DND-41 (cell line): ENCODE data around the gene KRT32.

ENCODE experiments used
- ATAC-seq: fragments of 200-7000 bp; cut with Tn5 transposase; 3 replicates; pipeline ENCODE4 v1.9.1; 2021; ENCODE audit warnings: low read depth; ENCODE audit not compliant: insufficient read depth
- DNase-seq: peaks from one replicate; pipeline ENCODE4 v3.0.0-alpha.2; 2020
- H2AFZ ChIP-seq: 2 replicates; pipeline ENCODE4 v1.6.0; 2012; ENCODE audit warnings: low read depth, low read length
- H3K27ac ChIP-seq: 2 replicates; pipeline ENCODE4 v1.5.1; 2012; ENCODE audit warnings: low read length, inconsistent platforms
- H3K27me3 ChIP-seq: fragments of 200-600 bp; sonication (generic); 2 replicates; pipeline ENCODE4 v1.6.0; 2012; ENCODE audit warnings: low read length, mild to moderate bottlenecking, inconsistent platforms; ENCODE audit not compliant: insufficient read depth, poor library complexity
- H3K36me3 ChIP-seq: 2 replicates; pipeline ENCODE4 v1.5.1; 2012; ENCODE audit warnings: low read length, inconsistent platforms; ENCODE audit not compliant: insufficient read depth
- H3K4me1 ChIP-seq: 2 replicates; pipeline ENCODE4 v1.5.1; 2012; ENCODE audit warnings: mild to moderate bottlenecking, low read length; ENCODE audit not compliant: insufficient read depth
- H3K4me2 ChIP-seq: 2 replicates; pipeline ENCODE4 v1.6.0; 2012; ENCODE audit warnings: mild to moderate bottlenecking, moderate library complexity, low read length, inconsistent platforms; ENCODE audit not compliant: insufficient read depth
- H3K4me3 ChIP-seq, 2 experiments: fragments of 200-600 bp in 1 of 2; shearing (Covaris generic) in 1 of 2; 2 replicates each; pipeline ENCODE4 v1.5.1; 2012 to 2016; ENCODE audit warnings: inconsistent platforms in 2 of 2, low read length in 2 of 2, mild to moderate bottlenecking in 2 of 2, low read depth in 1 of 2, moderate library complexity in 1 of 2
- H3K79me2 ChIP-seq: 2 replicates; pipeline ENCODE4 v1.6.0; 2012; ENCODE audit warnings: low read length, inconsistent platforms; ENCODE audit not compliant: insufficient read depth
- H3K9ac ChIP-seq: 2 replicates; pipeline ENCODE4 v1.6.0; 2012; ENCODE audit warnings: low read depth, mild to moderate bottlenecking, inconsistent platforms, low read length, moderate library complexity
- H3K9me3 ChIP-seq: 2 replicates; pipeline ENCODE4 v1.5.1; 2012; ENCODE audit warnings: low read length, moderate library complexity, mild to moderate bottlenecking, inconsistent platforms; ENCODE audit not compliant: insufficient read depth, severe bottlenecking
- H4K20me1 ChIP-seq: 2 replicates; pipeline ENCODE4 v1.6.0; 2012; ENCODE audit warnings: low read length; ENCODE audit not compliant: insufficient read depth
- EZH2 ChIP-seq: IDR thresholded peaks from 3 replicates; pipeline ENCODE4 v1.6.1; 2012; ENCODE audit warnings: borderline replicate concordance, low read depth, mild to moderate bottlenecking, moderate library complexity, low read length, inconsistent platforms; ENCODE audit not compliant: severe bottlenecking
- TF ChIP-seq, protein P1 (sequence below): IDR thresholded peaks from 2 replicates; pipeline ENCODE4 v1.5.1; 2012; ENCODE audit warnings: borderline replicate concordance, low read length, moderate library complexity, mild to moderate bottlenecking; ENCODE audit not compliant: poor library complexity, severe bottlenecking; ENCODE audit errors: extremely low read depth

The KRT32 gene

DNA sequence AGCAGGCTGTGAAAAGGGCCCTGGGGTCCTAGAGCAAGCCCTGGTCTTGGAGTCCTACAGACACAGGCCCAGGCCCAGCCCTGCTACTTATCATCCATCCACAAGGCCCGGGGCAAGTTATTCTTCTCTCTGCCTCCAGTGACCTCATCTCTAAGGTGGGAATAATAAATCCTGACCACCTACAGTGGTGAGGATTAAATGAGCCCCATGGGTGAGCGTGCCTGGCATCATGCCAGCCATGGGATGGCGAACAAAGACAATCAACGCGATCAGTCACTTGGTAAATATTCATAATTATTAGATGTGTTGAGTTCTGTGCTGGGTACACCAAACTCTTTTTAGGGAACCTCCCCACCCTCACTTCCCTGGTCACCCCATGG, 46.0 kb upstream of the KRT32 start:
- no peak for TF ChIP-seq EZH2
- TF ChIP-seq, protein P1, sequence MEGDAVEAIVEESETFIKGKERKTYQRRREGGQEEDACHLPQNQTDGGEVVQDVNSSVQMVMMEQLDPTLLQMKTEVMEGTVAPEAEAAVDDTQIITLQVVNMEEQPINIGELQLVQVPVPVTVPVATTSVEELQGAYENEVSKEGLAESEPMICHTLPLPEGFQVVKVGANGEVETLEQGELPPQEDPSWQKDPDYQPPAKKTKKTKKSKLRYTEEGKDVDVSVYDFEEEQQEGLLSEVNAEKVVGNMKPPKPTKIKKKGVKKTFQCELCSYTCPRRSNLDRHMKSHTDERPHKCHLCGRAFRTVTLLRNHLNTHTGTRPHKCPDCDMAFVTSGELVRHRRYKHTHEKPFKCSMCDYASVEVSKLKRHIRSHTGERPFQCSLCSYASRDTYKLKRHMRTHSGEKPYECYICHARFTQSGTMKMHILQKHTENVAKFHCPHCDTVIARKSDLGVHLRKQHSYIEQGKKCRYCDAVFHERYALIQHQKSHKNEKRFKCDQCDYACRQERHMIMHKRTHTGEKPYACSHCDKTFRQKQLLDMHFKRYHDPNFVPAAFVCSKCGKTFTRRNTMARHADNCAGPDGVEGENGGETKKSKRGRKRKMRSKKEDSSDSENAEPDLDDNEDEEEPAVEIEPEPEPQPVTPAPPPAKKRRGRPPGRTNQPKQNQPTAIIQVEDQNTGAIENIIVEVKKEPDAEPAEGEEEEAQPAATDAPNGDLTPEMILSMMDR = no peak
- Histone ChIP-seq H3K27ac (no peak overlapping the region), H4K20me1 (0 out of 2 replicates have a peak, but pooled peaks cover 3% of the 10 kb centered on the region), H3K4me3 (no peak overlapping the region), H3K4me2 (no peak overlapping the region), H2AFZ (no peak overlapping the region), H3K79me2 (no peaks in the 10 kb centered on the region), H3K9me3 (no peaks in the 10 kb centered on the region), H3K36me3 (no peaks in the 10 kb centered on the region), H3K27me3 (peaks cover 19% of the 10 kb centered on the region), H3K4me1 (no peaks in the 10 kb centered on the region), H3K9ac (no peak overlapping the region)
- ATAC-seq (no peak), DNase-seq (no peak)

DNA sequence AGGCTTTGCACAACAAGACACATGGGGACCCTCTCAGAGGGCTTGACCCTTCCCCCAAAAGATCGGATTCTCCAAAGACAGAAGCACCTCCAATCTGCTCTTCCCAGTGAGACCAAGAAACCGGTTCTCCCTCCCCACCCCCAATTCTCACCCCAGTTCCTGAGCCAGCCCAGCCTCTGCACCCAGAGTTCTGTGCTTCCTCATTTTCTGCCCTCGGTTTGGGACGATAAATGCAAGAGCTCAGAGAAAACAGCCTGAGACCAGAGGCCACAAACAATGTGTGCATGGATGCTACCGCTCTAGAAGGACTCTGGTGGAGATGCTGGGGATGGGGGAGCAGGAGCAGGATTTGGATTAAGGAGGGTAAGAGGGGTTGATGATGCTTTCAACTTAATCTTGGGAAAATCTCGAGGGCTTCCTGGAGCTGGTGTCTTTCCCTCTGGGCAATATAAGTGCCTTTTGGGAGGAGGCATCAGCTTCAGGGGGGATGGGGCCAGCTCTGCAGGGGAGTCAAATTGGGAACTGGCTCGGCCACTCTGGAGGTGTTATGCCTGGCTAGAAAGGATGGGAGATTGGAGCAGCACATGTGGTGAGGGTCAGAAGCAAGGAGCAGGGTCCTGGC, 45.5 kb upstream of the KRT32 start:
- DNase-seq (no peak), ATAC-seq (no peak)

DNA sequence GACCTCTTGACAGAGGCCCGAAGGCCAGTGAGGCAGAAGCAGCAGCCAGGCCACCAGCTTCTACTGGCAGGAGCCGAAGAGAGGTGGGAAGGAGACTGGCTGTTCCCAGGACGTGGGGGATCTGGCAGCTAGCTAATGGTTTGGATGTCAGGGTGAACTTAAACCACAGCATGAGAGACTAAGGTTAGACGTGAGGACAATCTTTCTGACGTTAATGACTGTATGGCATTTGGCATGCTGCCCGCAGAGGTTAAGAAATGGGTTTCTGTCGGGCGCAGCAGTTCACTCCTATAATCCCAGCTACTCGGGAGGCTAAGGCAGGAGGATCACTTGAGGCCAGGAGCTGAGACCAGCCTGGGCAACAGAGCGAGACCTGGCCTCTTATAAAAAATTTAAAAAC, 44.5 kb upstream of the KRT32 start:
- Histone ChIP-seq H3K27ac (no peak overlapping the region), H3K9me3 (no peaks in the 10 kb centered on the region), H3K4me1 (no peaks in the 10 kb centered on the region), H3K36me3 (no peaks in the 10 kb centered on the region), H3K4me2 (no peak overlapping the region), H2AFZ (no peak overlapping the region), H3K27me3 (peaks cover 28% of the 10 kb centered on the region), H3K4me3 (no peak overlapping the region), H3K79me2 (no peaks in the 10 kb centered on the region), H3K9ac (no peak overlapping the region), H4K20me1 (0 out of 2 replicates have a peak, but pooled peaks cover 3% of the 10 kb centered on the region)
- no peak for TF ChIP-seq EZH2
- TF ChIP-seq, protein P1 = no peak
- DNase-seq (no peak), ATAC-seq (no peak)

More for the DNA sequence above, 45.5 kb upstream of the KRT32 start:
- H3K4me3 ChIP-seq = no peak overlapping the region
- no peaks in the 10 kb centered on the region for H3K4me1 ChIP-seq
- TF ChIP-seq, protein P1 = no peak
- TF ChIP-seq EZH2 = no peak
- H3K9ac ChIP-seq = no peak overlapping the region
- H3K27me3 ChIP-seq = peaks cover 24% of the 10 kb centered on the region
- no peak overlapping the region for H3K4me2 ChIP-seq
- no peak overlapping the region for H3K27ac ChIP-seq
- 0 out of 2 replicates have a peak, but pooled peaks cover 3% of the 10 kb centered on the region for H4K20me1 ChIP-seq
- H2AFZ ChIP-seq = no peak overlapping the region
- H3K36me3 ChIP-seq = no peaks in the 10 kb centered on the region
- no peaks in the 10 kb centered on the region for H3K79me2 ChIP-seq
- H3K9me3 ChIP-seq = no peaks in the 10 kb centered on the region

DNA sequence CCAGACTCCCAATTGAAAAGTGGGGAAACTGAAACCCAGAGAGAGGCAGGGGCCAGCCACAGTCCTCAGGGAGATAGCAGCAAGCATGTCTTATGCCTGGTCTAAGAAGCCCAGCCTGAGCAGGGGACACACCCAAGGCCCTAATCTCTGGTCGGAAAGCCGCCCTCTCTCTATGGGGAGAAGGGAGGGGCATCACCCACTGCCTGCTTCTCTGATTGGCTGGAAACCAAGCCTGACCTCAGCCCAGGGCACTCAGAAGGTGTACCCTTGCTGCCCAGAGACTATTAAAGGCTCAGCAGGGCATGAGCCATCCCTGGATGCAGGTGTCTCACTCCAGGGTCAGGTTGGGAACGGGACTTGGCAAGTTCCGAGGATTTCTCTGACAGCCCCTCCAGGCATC, 43.9 kb upstream of the KRT32 start:
- DNase-seq (no peak), ATAC-seq (no peak)
- Histone ChIP-seq H3K36me3 (no peaks in the 10 kb centered on the region), H3K4me2 (no peak overlapping the region), H3K9ac (no peak overlapping the region), H3K4me3 (no peak overlapping the region), H3K27me3 (peaks cover 34% of the 10 kb centered on the region), H3K9me3 (no peaks in the 10 kb centered on the region), H3K27ac (no peak overlapping the region), H3K4me1 (no peaks in the 10 kb centered on the region), H4K20me1 (0 out of 2 replicates have a peak, but pooled peaks cover 3% of the 10 kb centered on the region), H3K79me2 (no peaks in the 10 kb centered on the region), H2AFZ (no peak overlapping the region)
- TF ChIP-seq, protein P1 = no peak
- no peak for TF ChIP-seq EZH2
